ENCODE measurements around the gene FAU.
"Not testable (repeated sequence)": the region's sequence is repeated elsewhere in the genome, so short reads cannot be mapped to it uniquely, and the experiment has no call there.

The FAU gene

DNA sequence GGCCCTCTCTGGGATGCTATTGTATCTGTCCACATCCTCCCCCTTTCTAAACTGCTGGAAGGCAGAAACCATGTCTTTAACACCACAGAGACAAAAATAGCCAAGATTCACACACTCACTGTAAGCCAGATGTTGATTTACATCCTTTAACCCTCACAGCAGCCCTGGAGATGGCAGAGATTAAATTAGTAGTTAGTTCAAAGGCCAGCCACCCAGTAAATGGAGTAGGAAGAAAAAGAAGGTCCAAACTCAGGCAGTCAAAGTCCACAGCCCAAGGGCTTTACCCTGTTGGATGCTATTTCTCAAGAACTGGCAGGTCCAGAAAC lies 2.3 kb downstream of the FAU start:
- DNase-seq (ENCODE audit: low spot score): no peak

- not testable (repeated sequence) for DNase-seq (ENCODE audit: low spot score)
These were observed 2.9 kb downstream of the FAU start for GRCh38 chr11:65118891-65119669.

DNA sequence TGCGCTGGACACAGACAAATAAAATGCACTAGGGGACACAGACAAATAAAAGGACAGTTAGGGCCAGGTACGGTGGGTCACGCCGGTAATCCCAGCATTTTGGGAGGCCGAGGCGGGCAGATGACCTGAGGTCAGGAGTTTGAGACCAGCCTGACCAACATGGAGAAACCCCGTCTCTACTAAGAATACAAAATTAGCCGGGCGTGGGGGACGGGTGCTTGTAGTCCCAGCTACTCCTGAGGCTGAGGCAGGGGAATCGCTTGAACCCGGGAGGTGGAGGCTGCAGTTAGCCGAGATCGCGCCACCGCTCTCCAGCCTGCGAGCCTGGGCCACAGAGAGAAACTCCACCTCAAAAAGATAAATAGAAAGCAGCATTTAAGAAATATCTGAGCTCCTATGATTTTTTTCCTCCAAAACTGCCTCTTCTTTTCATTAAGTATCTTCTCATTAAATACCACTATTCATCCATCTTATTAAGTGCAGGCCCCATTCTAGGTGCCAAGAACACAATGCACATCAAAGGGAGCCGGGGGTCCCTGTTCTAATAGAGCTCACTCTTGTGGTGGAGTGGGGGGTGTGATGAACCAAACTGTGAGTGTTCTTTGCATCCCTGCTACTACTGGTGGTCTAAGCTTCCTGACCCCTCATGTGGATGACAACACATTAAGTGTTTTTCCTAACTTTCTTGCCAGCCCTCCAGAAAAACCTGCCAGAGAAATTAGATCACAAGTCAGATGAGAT lies 3.7 kb downstream of the FAU start:
- no peak for DNase-seq (ENCODE audit: low spot score)

DNA sequence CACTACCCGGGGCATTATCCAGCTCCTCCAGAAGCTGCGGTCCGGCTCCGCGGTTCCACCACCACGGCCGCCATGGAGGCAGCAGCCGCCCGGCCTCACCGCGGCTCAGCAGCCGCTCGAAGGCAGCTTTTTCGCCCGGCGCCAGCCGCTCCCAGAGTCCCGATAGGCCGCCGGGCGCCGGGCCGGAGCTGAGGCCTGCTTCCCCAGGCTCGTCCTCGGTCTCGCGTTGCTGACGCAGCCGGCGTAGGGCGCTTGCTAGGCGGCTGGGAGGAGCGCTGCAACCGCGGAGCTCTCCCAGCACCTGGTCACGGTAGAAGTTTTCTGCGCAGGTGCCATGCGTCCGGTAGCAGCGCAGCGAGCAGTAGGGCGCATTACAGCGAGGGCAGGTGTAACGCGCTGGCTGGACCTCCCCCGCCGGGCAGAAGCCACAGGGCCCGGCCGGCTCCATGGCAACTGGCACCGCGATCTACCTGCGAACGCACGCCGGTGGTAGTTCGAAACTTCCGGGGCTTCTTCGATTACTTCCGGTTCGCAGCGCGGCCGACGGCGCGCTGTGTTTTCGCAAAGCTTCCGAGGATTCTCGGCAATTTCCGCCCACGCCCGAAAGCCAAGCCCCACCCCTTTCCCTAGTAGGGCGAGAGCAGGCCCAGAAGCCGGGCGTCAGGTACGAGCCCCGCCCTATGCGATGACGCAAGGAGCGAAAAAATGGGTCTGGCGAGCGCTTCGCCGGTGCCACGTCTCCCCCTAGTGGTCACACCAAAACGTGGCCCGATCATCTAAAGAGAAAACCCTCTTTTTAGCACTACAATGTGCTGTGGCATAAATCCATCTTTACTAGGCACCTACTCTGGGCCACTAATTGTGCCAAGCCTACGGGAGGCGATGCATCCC lies 4.5 kb downstream of the FAU start, which contains the start of gene ZNHIT2:
ZNHIT2 (minus strand) TSS at position 496 of the 891 bp plus-strand sequence; CDS start at position 448, 48 bp downstream.
- peak; percentile 99 for DNase-seq (ENCODE audit: low spot score)

- DNase-seq (ENCODE audit: low spot score): no peak
These were observed 5.3 kb downstream of the FAU start for GRCh38 chr11:65116370-65117205.

DNA sequence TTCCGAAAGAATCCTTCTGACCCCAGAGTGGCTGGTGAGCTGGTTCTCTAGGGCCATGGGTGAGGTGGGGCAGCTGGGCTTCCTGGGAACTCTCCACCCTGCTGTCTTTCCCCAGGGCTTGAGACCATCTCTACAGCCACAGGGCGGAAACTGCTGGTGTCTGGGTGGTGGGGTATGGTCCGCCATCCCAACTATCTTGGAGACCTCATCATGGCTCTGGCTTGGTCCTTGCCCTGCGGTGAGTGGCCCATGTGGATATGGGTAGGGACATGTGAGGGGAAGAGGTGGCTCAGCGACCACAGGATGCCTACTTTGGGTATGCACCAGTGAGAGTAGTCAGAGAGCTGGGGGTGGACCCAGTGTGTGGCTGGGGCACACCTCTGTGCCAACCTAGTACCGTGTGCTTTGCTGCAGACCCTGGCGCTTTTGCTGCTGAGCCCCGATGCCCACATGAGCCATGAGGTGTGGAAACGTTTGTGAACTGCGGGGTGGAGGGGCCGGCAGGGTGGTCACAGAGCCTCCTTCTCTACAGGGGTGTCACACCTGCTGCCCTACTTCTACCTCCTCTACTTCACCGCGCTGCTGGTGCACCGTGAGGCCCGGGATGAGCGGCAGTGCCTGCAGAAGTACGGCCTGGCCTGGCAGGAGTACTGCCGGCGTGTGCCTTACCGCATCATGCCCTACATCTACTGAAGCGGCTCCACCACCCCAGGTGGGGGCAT lies 6.4 kb downstream of the FAU start:
- no peak for DNase-seq (ENCODE audit: low spot score)

DNA sequence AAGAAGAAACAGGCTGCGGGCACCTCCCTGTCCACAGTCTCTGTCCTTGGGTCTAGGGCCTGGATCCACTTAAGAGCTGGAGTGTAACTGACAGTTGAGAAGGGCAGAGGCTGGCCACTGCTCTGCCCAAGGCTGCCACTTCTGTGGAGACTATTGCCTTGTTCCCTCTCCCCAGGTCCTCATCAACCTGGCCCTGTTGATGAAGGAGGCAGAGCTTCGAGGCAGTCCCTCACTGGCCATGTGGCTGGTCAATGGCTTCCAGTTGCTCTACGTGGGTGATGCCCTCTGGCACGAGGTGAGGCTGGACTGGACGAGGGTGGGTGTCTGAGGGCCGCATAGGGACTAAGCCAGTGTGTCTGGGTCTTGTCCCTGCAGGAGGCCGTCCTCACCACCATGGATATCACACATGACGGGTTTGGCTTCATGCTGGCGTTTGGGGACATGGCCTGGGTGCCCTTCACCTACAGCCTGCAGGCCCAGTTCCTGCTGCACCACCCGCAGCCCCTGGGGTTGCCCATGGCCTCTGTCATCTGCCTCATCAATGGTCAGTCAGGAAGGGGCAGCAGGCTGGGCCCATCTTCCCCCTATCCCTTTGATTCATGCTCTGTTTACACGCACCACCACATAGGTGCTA lies 7.3 kb downstream of the FAU start:
- DNase-seq (ENCODE audit: low spot score): no peak

GRCh38 chr11:65113839-65114238 lies 8.1 kb downstream of the FAU start:
- no peak for DNase-seq (ENCODE audit: low spot score)

DNA sequence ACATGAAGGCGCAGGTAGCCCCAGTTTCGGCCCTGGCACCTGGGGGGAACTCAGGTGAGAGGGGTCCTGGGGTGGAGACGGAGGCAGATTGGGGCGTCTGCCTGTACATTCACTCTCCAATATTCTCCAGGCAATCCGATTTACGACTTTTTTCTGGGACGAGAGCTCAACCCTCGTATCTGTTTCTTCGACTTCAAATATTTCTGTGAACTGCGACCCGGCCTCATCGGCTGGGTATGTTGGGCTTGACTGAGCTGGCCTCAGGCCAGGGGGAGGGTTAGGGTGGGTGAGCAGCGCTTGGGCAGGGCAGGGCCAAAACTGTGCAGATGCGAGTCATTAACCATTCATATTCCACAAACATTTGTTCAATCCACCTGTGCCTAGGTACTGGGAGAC lies 8.6 kb downstream of the FAU start:
- DNase-seq (ENCODE audit: low spot score): no peak

GRCh38 chr11:65112546-65113360 lies 9.2 kb downstream of the FAU start:
- DNase-seq (ENCODE audit: low spot score): no peak

GRCh38 chr11:65111744-65112545 lies 10.0 kb downstream of the FAU start, which contains the start of gene TM7SF2:
TSS of gene TM7SF2 (plus strand) at chr11:65111872. CDS start at chr11:65112016, 144 bp downstream.
- peak; percentile 98 for DNase-seq (ENCODE audit: low spot score)

DNA sequence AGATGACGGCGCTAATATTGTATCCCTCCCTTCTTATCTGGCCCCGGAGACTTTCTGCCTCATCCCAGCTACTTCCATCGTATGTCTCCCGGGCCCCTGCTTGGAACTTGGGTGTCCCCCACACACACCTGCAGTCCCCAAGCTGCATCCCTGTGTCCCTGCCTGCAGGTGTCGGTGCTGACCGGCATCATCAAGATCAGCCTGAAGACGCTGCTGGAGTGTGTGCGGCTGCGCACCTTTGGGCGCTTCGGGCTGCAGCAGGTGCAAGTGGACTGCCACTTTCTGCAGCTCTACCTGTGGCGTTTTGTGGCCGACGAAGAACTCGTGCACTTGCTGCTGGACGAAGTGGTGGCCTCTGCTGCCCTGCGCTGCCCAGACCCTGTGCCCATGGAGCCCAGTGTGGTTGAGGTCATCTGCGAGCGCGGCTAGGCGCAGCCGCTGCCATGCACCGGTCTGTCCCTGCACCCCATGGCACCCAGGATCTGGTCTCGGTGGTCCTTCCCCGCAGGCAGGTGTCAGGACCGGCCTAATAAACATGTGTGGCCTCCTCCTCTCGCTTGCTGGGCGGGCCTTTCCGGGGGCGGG lies 10.7 kb downstream of the FAU start:
- no peak for DNase-seq (ENCODE audit: low spot score)

GRCh38 chr11:65110354-65110861 lies 11.5 kb downstream of the FAU start:
- peak; percentile 91 for DNase-seq (ENCODE audit: low spot score)

DNA sequence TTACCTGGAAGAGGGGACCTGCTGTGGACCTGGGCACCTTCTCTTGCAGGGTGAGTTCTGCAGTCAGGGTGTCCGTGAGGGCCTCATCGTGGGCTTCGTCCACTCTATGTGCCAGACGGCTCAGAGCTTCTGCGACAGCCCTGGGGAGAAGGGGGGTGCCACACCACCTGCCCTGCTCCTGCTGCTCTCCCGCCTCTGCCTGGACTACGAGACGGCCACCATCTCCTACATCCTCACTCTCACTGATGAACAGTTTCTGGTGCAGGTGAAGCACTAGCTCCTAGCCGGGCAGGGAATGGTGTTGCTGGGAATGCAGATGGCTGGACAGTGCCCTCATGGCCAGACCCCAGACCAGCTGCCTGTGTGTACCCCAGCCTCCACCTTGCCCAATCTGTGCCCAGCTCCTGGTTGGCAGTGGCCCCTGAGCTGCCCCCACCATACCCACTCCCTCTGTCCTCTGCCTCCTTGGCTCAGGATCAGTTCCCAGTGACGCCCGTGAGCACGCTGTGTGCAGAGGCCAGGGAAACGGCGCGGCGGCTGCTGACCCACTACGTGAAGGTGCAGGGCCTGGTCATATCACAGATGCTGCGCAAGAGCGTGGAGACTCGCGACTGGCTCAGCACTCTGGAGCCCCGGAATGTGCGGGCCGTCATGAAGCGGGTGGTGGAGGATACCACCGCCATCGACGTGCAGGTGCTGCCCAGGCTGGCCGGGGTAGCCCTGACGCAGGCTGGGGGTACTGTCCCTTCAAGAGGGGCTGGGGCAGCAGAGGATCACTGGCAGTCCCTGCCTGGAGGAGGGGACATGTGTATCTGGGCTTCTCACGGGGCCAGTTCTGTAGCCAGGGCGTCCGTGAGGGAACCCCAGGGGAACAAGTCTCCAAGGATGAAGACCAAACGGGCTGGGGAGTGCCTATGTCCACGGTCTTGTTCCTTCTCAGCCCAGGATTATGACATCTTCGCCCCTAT lies 12.4 kb downstream of the FAU start:
- no peak for DNase-seq (ENCODE audit: low spot score)

GRCh38 chr11:65108469-65109123 lies 13.3 kb downstream of the FAU start:
- no peak for DNase-seq (ENCODE audit: low spot score)
